ENCODE data around the gene CHST3.

The CHST3 gene

GRCh38 chr10:72044417-72045041 is 80.3 kb downstream of the CHST3 start:
- DNase-seq (ENCODE audit: insufficient read length, low spot score) (no peak), FAIRE-seq (no peak)
- TF ChIP-seq POLR2A (IDR thresholded peaks at IDR 0.05; ENCODE audit: low read depth, low read length), result no peak
- no peak for TF ChIP-seq SPI1 (IDR thresholded peaks at IDR 0.05; ENCODE audit: low read depth, low read length)
- no peak for TF ChIP-seq POU2F2 (IDR thresholded peaks at IDR 0.05; ENCODE audit: low read depth, low read length)
- TF ChIP-seq TAF1 (IDR thresholded peaks at IDR 0.05; ENCODE audit: low read depth, low read length), result no peak
- TF ChIP-seq PAX5 (IDR thresholded peaks at IDR 0.05; ENCODE audit: insufficient read depth, low read length, severe bottlenecking), result no peak
- no peak for TF ChIP-seq POLR2AphosphoS5 (IDR thresholded peaks at IDR 0.05; ENCODE audit: low read depth, low read length)

DNA sequence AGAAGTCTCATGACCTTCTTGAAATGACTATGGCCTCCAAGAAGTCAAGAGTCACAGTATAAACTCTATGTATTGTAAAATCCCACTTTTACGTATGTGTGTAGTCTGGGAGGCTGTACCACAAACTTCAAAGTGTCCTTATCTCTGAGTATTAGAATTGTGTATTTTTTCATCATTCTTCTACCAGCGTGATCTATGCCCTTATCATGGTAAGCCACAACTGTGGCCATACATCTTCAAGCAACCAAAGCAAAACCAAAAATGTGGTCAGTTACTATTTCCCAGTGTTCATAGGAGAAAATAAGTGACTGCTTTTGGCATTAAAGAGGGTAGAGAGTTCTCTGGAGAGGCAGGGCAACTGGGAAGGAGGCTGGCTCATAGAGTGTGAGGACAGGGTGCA is 81.4 kb downstream of the CHST3 start:
- FAIRE-seq, result no peak
- no peak for TF ChIP-seq POU2F2 (IDR thresholded peaks at IDR 0.05; ENCODE audit: low read depth, low read length)
- TF ChIP-seq POLR2AphosphoS5 (IDR thresholded peaks at IDR 0.05; ENCODE audit: low read depth, low read length), result no peak
- no peak for TF ChIP-seq TAF1 (IDR thresholded peaks at IDR 0.05; ENCODE audit: low read depth, low read length)
- TF ChIP-seq PAX5 (IDR thresholded peaks at IDR 0.05; ENCODE audit: insufficient read depth, low read length, severe bottlenecking), result no peak
- no peak for TF ChIP-seq POLR2A (IDR thresholded peaks at IDR 0.05; ENCODE audit: low read depth, low read length)
- no peak for TF ChIP-seq SPI1 (IDR thresholded peaks at IDR 0.05; ENCODE audit: low read depth, low read length)
- no peak for DNase-seq (ENCODE audit: insufficient read length, low spot score)

DNA sequence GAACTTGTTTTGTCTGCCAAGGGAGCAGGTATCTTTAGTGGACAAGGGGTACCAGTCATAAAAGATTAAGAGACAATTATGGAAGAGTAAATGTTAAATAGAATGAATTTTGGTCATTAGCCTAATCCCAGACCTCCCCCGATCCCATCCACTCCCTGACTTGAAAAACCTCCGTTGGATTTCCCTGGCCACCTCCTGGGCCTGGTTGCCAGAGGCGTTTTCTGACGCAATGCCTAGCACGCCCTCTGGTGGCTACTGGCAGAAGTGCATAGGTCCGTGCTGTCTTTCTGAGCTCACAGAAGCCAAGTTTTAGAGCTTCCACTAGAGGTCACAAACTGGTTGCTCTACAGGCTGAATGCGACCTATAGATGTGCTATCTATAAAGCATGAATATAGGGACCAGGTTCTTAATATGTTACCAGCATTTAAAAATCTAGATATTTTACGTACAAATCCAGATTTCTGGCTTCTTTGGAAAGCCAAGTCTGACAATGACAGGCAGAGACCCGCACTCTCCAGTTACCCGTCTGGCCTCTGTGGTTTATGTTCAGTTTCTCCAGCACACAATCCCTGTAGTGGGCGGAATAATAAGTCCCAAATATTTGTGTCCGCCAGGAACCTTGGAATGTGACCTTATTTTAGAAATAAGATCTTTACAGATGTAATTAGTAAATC is 84.4 kb downstream of the CHST3 start:
- FAIRE-seq (peak; percentile 94), DNase-seq (ENCODE audit: insufficient read length, low spot score) (peak; percentile 78)
- TF ChIP-seq SPI1 (IDR thresholded peaks at IDR 0.05; ENCODE audit: low read depth, low read length) (no peak), POLR2A (IDR thresholded peaks at IDR 0.05; ENCODE audit: low read depth, low read length) (no peak), TAF1 (IDR thresholded peaks at IDR 0.05; ENCODE audit: low read depth, low read length) (no peak), POLR2AphosphoS5 (IDR thresholded peaks at IDR 0.05; ENCODE audit: low read depth, low read length) (no peak), POU2F2 (IDR thresholded peaks at IDR 0.05; ENCODE audit: low read depth, low read length) (no peak), PAX5 (IDR thresholded peaks at IDR 0.05; ENCODE audit: insufficient read depth, low read length, severe bottlenecking) (no peak)

DNA sequence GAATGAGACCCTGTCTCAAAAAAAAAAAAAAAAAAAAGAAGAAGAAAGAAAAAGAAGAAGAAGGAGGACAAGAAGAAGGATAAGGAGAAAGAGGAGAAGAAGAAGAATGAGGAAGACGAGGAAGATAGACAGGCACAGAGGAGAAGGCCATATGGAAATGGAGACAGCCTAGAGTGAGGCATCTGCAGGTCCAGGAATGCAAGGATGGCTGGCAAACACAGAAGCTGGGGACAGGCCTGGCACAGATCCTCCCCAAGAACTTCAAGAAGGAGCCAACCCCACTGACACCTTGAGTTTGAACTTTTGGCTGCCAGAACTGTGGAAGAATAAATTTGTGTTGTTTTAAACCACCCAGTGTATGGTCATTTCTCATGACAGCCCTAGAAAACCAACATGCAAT is 85.3 kb downstream of the CHST3 start:
- no peak for DNase-seq (ENCODE audit: insufficient read length, low spot score)
- TF ChIP-seq PAX5 (IDR thresholded peaks at IDR 0.05; ENCODE audit: insufficient read depth, low read length, severe bottlenecking), result no peak
- no peak for TF ChIP-seq POLR2A (IDR thresholded peaks at IDR 0.05; ENCODE audit: low read depth, low read length)
- TF ChIP-seq POLR2AphosphoS5 (IDR thresholded peaks at IDR 0.05; ENCODE audit: low read depth, low read length), result no peak
- no peak for TF ChIP-seq SPI1 (IDR thresholded peaks at IDR 0.05; ENCODE audit: low read depth, low read length)
- FAIRE-seq, result no peak

DNA sequence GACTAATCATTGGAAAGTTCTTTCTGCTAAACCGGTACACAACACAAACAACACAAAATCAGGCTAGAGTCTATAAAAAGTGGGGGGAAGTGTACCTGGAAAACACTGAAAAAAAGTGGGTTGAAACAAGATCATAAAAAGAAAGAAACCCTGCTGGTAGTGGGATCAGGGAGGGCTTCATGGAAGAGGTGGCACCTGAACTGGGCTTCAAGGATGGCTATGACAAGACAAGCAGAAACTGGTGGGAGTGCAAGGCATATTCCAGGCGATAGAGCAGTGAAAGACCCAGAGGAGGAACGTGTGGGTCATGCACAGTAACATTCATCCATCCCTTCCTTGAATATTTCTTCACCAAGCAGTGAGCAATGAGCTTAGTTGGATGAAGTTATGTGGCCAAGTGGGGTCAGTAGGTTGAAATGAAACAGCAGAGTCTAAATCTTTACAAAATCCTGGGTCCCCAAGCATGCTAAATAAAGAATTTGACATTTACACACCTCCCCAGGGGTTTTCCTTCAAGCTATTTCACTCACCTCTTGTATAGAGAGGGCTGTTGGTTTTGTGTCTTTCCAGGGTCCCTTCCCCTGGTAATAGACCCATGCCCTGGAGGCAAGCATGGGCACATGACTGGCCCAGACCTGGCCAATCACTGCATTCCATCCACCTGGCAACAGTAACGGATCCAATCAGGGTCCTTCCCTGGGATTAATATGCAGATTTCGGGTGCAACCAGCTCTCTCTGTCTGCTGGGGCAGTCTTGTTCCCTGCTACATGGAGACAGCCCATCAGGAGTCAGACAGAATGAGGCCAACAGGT is 86.0 kb downstream of the CHST3 start:
- DNase-seq (ENCODE audit: insufficient read length, low spot score) (no peak), FAIRE-seq (no peak)
- TF ChIP-seq SPI1 (IDR thresholded peaks at IDR 0.05; ENCODE audit: low read depth, low read length) (no peak), TAF1 (IDR thresholded peaks at IDR 0.05; ENCODE audit: low read depth, low read length) (no peak), POU2F2 (IDR thresholded peaks at IDR 0.05; ENCODE audit: low read depth, low read length) (no peak), PAX5 (IDR thresholded peaks at IDR 0.05; ENCODE audit: insufficient read depth, low read length, severe bottlenecking) (no peak), POLR2AphosphoS5 (IDR thresholded peaks at IDR 0.05; ENCODE audit: low read depth, low read length) (no peak), POLR2A (IDR thresholded peaks at IDR 0.05; ENCODE audit: low read depth, low read length) (no peak)

GRCh38 chr10:72050873-72051272 is 86.7 kb downstream of the CHST3 start:
- TF ChIP-seq POU2F2 (IDR thresholded peaks at IDR 0.05; ENCODE audit: low read depth, low read length) (no peak), SPI1 (IDR thresholded peaks at IDR 0.05; ENCODE audit: low read depth, low read length) (no peak)
- no peak for DNase-seq (ENCODE audit: insufficient read length, low spot score)
- no peak for FAIRE-seq

GRCh38 chr10:72053690-72054089 is 89.5 kb downstream of the CHST3 start:
- no peak for FAIRE-seq
- DNase-seq (ENCODE audit: insufficient read length, low spot score), result no peak
- TF ChIP-seq POLR2A (IDR thresholded peaks at IDR 0.05; ENCODE audit: low read depth, low read length), result no peak
- TF ChIP-seq POU2F2 (IDR thresholded peaks at IDR 0.05; ENCODE audit: low read depth, low read length), result no peak
- TF ChIP-seq TAF1 (IDR thresholded peaks at IDR 0.05; ENCODE audit: low read depth, low read length), result no peak

DNA sequence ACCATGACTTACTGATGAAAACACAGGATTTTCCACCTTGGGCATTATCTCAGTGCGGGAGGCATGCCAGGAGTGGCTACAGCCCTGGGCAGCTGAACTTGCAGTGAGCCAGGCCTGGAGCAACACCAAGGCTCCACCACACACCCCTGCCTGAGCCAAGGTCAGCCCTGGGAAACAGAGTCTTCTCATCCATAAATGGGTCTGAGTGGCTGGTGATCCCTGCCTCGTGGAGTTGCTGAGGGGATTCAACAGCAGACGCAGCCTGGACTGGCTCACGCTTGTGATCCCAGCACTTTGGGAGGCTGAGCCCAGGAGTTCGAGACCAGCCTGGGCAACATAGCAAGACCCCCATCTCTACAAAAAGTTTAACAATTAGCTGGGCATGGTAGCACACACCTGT is 91.9 kb downstream of the CHST3 start:
- FAIRE-seq, result no peak
- DNase-seq (ENCODE audit: insufficient read length, low spot score), result no peak
- TF ChIP-seq POLR2A (IDR thresholded peaks at IDR 0.05; ENCODE audit: low read depth, low read length), result no peak
- no peak for TF ChIP-seq PAX5 (IDR thresholded peaks at IDR 0.05; ENCODE audit: insufficient read depth, low read length, severe bottlenecking)
- TF ChIP-seq POU2F2 (IDR thresholded peaks at IDR 0.05; ENCODE audit: low read depth, low read length), result no peak
- TF ChIP-seq TAF1 (IDR thresholded peaks at IDR 0.05; ENCODE audit: low read depth, low read length), result no peak
- no peak for TF ChIP-seq POLR2AphosphoS5 (IDR thresholded peaks at IDR 0.05; ENCODE audit: low read depth, low read length)
- TF ChIP-seq SPI1 (IDR thresholded peaks at IDR 0.05; ENCODE audit: low read depth, low read length), result no peak

GRCh38 chr10:72056932-72057751 is 92.9 kb downstream of the CHST3 start:
- DNase-seq (ENCODE audit: insufficient read length, low spot score) (no peak), FAIRE-seq (no peak)
- TF ChIP-seq PAX5 (IDR thresholded peaks at IDR 0.05; ENCODE audit: insufficient read depth, low read length, severe bottlenecking), result no peak
